ENCODE results near the gene SIGLEC10.

GRCh38 chr19:51415187-51415586 is 2.3 kb downstream of the SIGLEC10 start:
- no peak for TF ChIP-seq CTCF (IDR thresholded peaks at IDR 0.05)
- TF ChIP-seq POLR2A (IDR thresholded peaks at IDR 0.05) = no peak
- TF ChIP-seq EP300 (IDR thresholded peaks at IDR 0.05) = no peak
